ENCODE measurements around the gene ARRB1. TPM values are rescaled to one million over a fixed set of nuclear protein-coding genes. Genes with fewer than 3 reads are reported as not detected.

Gene ARRB1
- total RNA-seq, 4 donors from 2014 or later = 23.1 to 61.8 (median 44.8) TPM

- DNase-seq = peak in 1 of 2 donors; percentile 5
- peaks cover 0 to 9% of the 10 kb centered on the region in 2 donors for H3K4me1 ChIP-seq
- no peaks in the 10 kb centered on the region for H3K27me3 ChIP-seq
- H3K27ac ChIP-seq = no peak overlapping the region
- no peaks in the 10 kb centered on the region for H3K9me3 ChIP-seq
- no peak overlapping the region for H3K4me3 ChIP-seq
- intact Hi-C loops (cut with DNase I; ENCODE audit: low total_unique reads) = no loop called here
- H3K36me3 ChIP-seq = no peaks in the 10 kb centered on the region
- no peak for TF ChIP-seq POLR2A (IDR thresholded peaks at IDR 0.05)
- TF ChIP-seq CTCF (IDR thresholded peaks at IDR 0.05) = no peak
Measured at GRCh38 chr11:75237050-75237449, 114.4 kb downstream of the ARRB1 start.

DNA sequence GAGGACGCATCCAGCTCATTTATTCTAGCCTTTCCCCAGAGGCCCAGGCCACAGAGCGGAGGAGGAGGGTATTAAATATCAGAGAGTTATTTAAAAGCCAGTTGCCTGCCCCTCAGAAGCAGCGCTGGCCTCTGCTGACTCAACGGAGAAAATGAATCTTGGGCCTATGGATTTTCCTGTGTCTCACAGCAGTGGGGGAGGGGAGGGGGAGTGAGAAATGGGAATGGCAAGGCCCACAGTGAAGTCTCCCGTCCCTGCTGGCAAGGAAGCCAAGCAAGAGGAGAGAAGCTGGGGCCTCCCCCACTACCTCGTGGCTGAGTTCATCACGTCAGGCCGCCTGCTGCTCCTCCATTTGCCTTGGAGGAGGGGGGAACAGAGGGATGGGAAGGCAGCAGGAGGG lies 115.4 kb downstream of the ARRB1 start:
- no peak for DNase-seq
- Histone ChIP-seq H3K9me3 (no peaks in the 10 kb centered on the region), H3K27me3 (no peaks in the 10 kb centered on the region), H3K4me1 (peaks cover 0 to 1% of the 10 kb centered on the region in 2 donors), H3K36me3 (no peaks in the 10 kb centered on the region), H3K27ac (no peak overlapping the region), H3K4me3 (no peak overlapping the region)
- intact Hi-C loops (cut with DNase I; ENCODE audit: low total_unique reads) = no loop called here
- TF ChIP-seq CTCF (IDR thresholded peaks at IDR 0.05) (no peak), POLR2A (IDR thresholded peaks at IDR 0.05) (no peak)

DNA sequence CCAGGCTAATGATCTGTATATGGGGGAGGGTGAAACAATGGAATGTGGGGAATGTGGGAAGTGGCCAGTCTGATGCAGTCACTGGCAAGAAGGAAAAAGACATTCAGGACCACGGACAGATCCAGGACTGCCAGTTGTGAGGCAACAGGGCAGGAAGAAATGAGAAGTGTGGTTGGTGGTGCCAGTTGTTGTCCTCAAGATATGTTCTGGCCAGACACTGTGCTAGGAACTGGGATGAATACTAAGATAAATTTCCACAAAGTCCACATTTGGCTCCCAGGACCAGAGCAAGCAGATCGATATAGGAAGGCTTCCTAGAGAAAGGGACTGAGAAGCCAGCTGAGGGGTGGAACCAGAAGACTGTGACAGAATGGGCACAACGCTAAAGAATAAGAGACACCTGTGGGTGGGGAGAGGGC lies 117.7 kb downstream of the ARRB1 start:
- H3K4me3 ChIP-seq = no peak overlapping the region
- no peak for DNase-seq
- TF ChIP-seq POLR2A (IDR thresholded peaks at IDR 0.05) = no peak
- TF ChIP-seq CTCF (IDR thresholded peaks at IDR 0.05) = no peak
- no peak overlapping the region for H3K27ac ChIP-seq
- intact Hi-C loops (cut with DNase I; ENCODE audit: low total_unique reads) = no loop called here
- H3K4me1 ChIP-seq = no peaks in the 10 kb centered on the region
- no peaks in the 10 kb centered on the region for H3K9me3 ChIP-seq
- H3K36me3 ChIP-seq = no peaks in the 10 kb centered on the region
- no peaks in the 10 kb centered on the region for H3K27me3 ChIP-seq

DNA sequence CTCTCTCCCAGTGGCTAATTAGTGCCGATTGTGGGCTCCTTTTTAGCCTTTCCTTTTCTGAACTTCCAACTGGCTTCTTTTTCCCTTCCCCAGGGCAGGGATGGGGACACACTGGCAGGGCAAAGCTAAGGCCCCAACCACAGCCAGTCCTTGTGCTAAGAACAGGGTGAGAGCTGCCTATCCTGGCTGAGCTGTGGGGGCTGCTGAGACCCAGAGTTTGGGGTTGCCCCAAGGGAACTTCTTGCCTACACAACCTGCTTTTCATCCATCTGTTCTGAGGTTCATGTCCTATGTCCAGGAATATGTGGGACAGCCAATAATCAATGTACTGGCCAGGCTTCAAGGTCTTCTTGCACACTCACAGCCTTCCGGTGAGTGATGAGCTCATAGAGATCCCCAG lies 120.8 kb downstream of the ARRB1 start:
- H3K27me3 ChIP-seq = no peaks in the 10 kb centered on the region
- no peaks in the 10 kb centered on the region for H3K4me1 ChIP-seq
- no peaks in the 10 kb centered on the region for H3K36me3 ChIP-seq
- H3K9me3 ChIP-seq = no peaks in the 10 kb centered on the region
- no peak overlapping the region for H3K27ac ChIP-seq
- TF ChIP-seq CTCF (IDR thresholded peaks at IDR 0.05) (no peak), POLR2A (IDR thresholded peaks at IDR 0.05) (no peak)
- intact Hi-C loops (cut with DNase I; ENCODE audit: low total_unique reads) = no loop called here
- no peak for DNase-seq
- no peak overlapping the region for H3K4me3 ChIP-seq

DNA sequence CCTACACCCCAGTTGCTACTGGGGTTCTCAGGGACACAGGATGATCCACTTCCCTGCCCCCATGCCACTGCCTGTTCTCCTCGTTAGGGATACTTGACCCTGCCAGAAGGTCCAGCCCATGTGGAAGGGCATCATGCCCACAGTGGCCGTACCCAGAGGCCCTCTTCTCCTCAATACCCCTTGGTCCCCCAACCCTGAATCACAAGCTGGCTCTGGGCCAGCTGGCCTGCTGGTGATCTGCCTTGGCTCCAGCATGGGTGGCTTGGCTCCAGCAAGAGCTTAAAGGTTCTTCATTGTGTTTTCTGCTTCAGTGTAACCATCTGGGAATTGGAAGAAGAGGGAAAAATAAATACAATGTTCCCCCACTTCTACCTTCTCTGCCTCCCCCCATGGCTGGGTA lies 122.0 kb downstream of the ARRB1 start:
- no peaks in the 10 kb centered on the region for H3K36me3 ChIP-seq
- H3K9me3 ChIP-seq = no peaks in the 10 kb centered on the region
- H3K27me3 ChIP-seq = no peaks in the 10 kb centered on the region
- no peak for DNase-seq
- no peak overlapping the region for H3K4me3 ChIP-seq
- H3K4me1 ChIP-seq = no peaks in the 10 kb centered on the region
- TF ChIP-seq CTCF (IDR thresholded peaks at IDR 0.05) (no peak), POLR2A (IDR thresholded peaks at IDR 0.05) (no peak)
- intact Hi-C loops (cut with DNase I; ENCODE audit: low total_unique reads) = no loop called here
- H3K27ac ChIP-seq = no peak overlapping the region
